ENCODE measurements around the gene EDC4. TPM values are rescaled to one million over a fixed set of nuclear protein-coding genes. Genes with fewer than 3 reads are reported as not detected.

Gene EDC4
- total and polyA plus RNA-seq, 2 of the 13 experiments (the other 11 are each of a cell fraction or from before 2014, with no cell fraction given): 51.4 to 59.1 TPM

- TF ChIP-seq SRSF4 (IDR thresholded peaks at IDR 0.05; ENCODE audit: low read depth, low read length, poor library complexity, severe bottlenecking): peak; percentile 23
- no peak for TF ChIP-seq ARID2 (CRISPR knock-in tag; IDR thresholded peaks at IDR 0.05; ENCODE audit: borderline replicate concordance)
- no peak for TF ChIP-seq RERE (CRISPR knock-in tag; IDR thresholded peaks at IDR 0.05; ENCODE audit: low read depth)
- TF ChIP-seq ZC3H4 (CRISPR knock-in tag; IDR thresholded peaks at IDR 0.05; ENCODE audit: borderline replicate concordance): no peak
- TF ChIP-seq ZNF878 (CRISPR knock-in tag; IDR thresholded peaks at IDR 0.05): peak; percentile 65
- peak; percentile 23; the same call in 1 of the 2 replicates for TF ChIP-seq ZSCAN22 (CRISPR knock-in tag; IDR thresholded peaks at IDR 0.05)
- no peak for TF ChIP-seq PLSCR1 (CRISPR knock-in tag; IDR thresholded peaks at IDR 0.05; ENCODE audit: borderline replicate concordance)
- no peak for TF ChIP-seq ZNF180 (CRISPR knock-in tag; IDR thresholded peaks at IDR 0.05; ENCODE audit: borderline replicate concordance, low read depth)
- peak; percentile 85 for TF ChIP-seq E2F5 (CRISPR knock-in tag; conservative IDR thresholded peaks at IDR 0.05)
- TF ChIP-seq SCMH1 (CRISPR knock-in tag; IDR thresholded peaks at IDR 0.05; ENCODE audit: borderline replicate concordance): no peak
- no peak for TF ChIP-seq EHMT2 (IDR thresholded peaks at IDR 0.05; ENCODE audit: borderline replicate concordance, low read depth, low read length)
- TF ChIP-seq PRDM4 (CRISPR knock-in tag; IDR thresholded peaks at IDR 0.05; ENCODE audit: borderline replicate concordance): no peak; the same call in 1 of the 2 replicates
- TF ChIP-seq TBX2 (CRISPR knock-in tag; IDR thresholded peaks at IDR 0.05; ENCODE audit: borderline replicate concordance): peak; percentile 92
- no peak for TF ChIP-seq KAT2B (IDR thresholded peaks at IDR 0.05; ENCODE audit: borderline replicate concordance, low read depth, low read length)
Measured at GRCh38 chr16:67846320-67847063, 26.4 kb upstream of the EDC4 start, which contains the start of gene NUTF2 (continued).
